GM23338 (cell line): ENCODE data around the gene ATP6V0A4. TPM values are rescaled to one million over a fixed set of nuclear protein-coding genes. Genes with fewer than 3 reads are reported as not detected.
A peak's percentile ranks its signal among the peaks of the same experiment; 100 is the strongest.

Source experiments
- ATAC-seq: fragments of 200-7000 bp; cut with Tn5 transposase; 3 replicates; pipeline ENCODE4 v1.9.1; 2020
- DNase-seq: peaks from one replicate; pipeline ENCODE4 v3.0.0-alpha.2; 2015; ENCODE audit warnings: low spot score
- H2AFZ ChIP-seq: fragments of 200-600 bp; sonication (generic); 2 replicates; pipeline ENCODE4 v1.8.0; 2016; ENCODE audit warnings: antibody characterized with exemption, mild to moderate bottlenecking, moderate library complexity
- H3F3A ChIP-seq: fragments of 200-600 bp; sonication (generic); replicated peaks from 2 replicates; pipeline ENCODE4 v1.8.0; 2017; ENCODE audit warnings: antibody characterized with exemption, mixed run types, low read depth
- H3K27ac ChIP-seq: fragments of 200-600 bp; sonication (generic); 2 replicates; pipeline ENCODE4 v1.6.1; 2016; ENCODE audit warnings: low read depth
- H3K27me3 ChIP-seq: fragments of 200-600 bp; sonication (generic); 2 replicates; pipeline ENCODE4 v1.8.0; 2016; ENCODE audit warnings: mild to moderate bottlenecking, mixed run types, moderate library complexity; ENCODE audit not compliant: insufficient read depth
- H3K36me3 ChIP-seq: fragments of 200-600 bp; sonication (generic); 2 replicates; pipeline ENCODE4 v1.8.0; 2016; ENCODE audit warnings: mild to moderate bottlenecking; ENCODE audit not compliant: insufficient read depth
- H3K4me1 ChIP-seq: fragments of 200-600 bp; sonication (generic); 2 replicates; pipeline ENCODE4 v1.8.0; 2016; ENCODE audit warnings: mild to moderate bottlenecking, moderate library complexity; ENCODE audit not compliant: insufficient read depth
- H3K4me2 ChIP-seq: fragments of 200-600 bp; sonication (generic); 2 replicates; pipeline ENCODE4 v1.7.1; 2017; ENCODE audit warnings: mixed run types
- H3K4me3 ChIP-seq: fragments of 200-600 bp; sonication (generic); 2 replicates; pipeline ENCODE4 v1.6.1; 2016; ENCODE audit warnings: mixed run types
- H3K79me2 ChIP-seq: fragments of 200-600 bp; sonication (generic); replicated peaks from 2 replicates; pipeline ENCODE4 v1.8.0; 2017; ENCODE audit warnings: mild to moderate bottlenecking; ENCODE audit not compliant: insufficient read depth
- H3K9me2 ChIP-seq: fragments of 200-600 bp; sonication (generic); 2 replicates; pipeline ENCODE4 v1.8.0; 2017; ENCODE audit not compliant: insufficient read depth
- H4K20me1 ChIP-seq: fragments of 200-600 bp; sonication (generic); replicated peaks from 2 replicates; pipeline ENCODE4 v1.8.0; 2017; ENCODE audit warnings: mild to moderate bottlenecking; ENCODE audit not compliant: insufficient read depth
- H3K27ac Mint-ChIP-seq: 2 replicates; pipeline ENCODE4 v1.8.0; 2020; ENCODE audit warnings: inconsistent platforms, mild to moderate bottlenecking, moderate library complexity, mixed read lengths
- H3K27me3 Mint-ChIP-seq: 3 replicates; pipeline ENCODE4 v1.8.0; 2022; ENCODE audit warnings: low read depth, mild to moderate bottlenecking, moderate library complexity, mixed read lengths, inconsistent platforms; ENCODE audit not compliant: insufficient read depth, poor library complexity
- H3K36me3 Mint-ChIP-seq: 3 replicates; pipeline ENCODE4 v1.8.0; 2021; ENCODE audit warnings: low read depth, mild to moderate bottlenecking, inconsistent platforms, moderate library complexity, mixed read lengths
- H3K4me1 Mint-ChIP-seq: 3 replicates; pipeline ENCODE4 v1.8.0; 2020; ENCODE audit warnings: mild to moderate bottlenecking, inconsistent platforms, mixed read lengths
- H3K4me3 Mint-ChIP-seq: 3 replicates; pipeline ENCODE4 v1.8.0; 2021; ENCODE audit warnings: moderate library complexity, mild to moderate bottlenecking, inconsistent platforms, mixed read lengths
- H3K9me3 Mint-ChIP-seq: 3 replicates; pipeline ENCODE4 v1.8.0; 2020; ENCODE audit warnings: moderate library complexity, mild to moderate bottlenecking, inconsistent platforms, mixed read lengths
- CREB1 ChIP-seq: fragments of 250-450 bp; sonication (Bioruptor Pico); IDR thresholded peaks from 2 replicates; pipeline ENCODE4 v1.5.0; 2020; ENCODE audit warnings: low read depth, mild to moderate bottlenecking, moderate library complexity
- CTCF ChIP-seq, 2 experiments: fragments of 200-600 bp in 1 of 2; sonication (generic) in 1 of 2; conservative IDR thresholded peaks; 2 replicates each; pipeline versions ENCODE4 v1.5.1 to v1.6.1; 2016 to 2017; ENCODE audit warnings: antibody characterized with exemption in 2 of 2, low read depth in 2 of 2, mild to moderate bottlenecking in 2 of 2, moderate library complexity in 1 of 2
- ETS1 ChIP-seq: IDR thresholded peaks from 2 replicates; pipeline ENCODE4 v1.6.1; 2016; ENCODE audit warnings: antibody characterized with exemption
- EZH2 ChIP-seq: fragments of 200-600 bp; sonication (generic); IDR thresholded peaks from one replicate; pipeline ENCODE4 v1.8.0; 2017; ENCODE audit warnings: antibody characterized with exemption, mild to moderate bottlenecking, low read depth; ENCODE audit not compliant: unreplicated experiment
- EZH2phosphoT487 ChIP-seq: fragments of 200-600 bp; sonication (generic); IDR thresholded peaks from one replicate; pipeline ENCODE4 v1.8.1; 2018; ENCODE audit warnings: antibody characterized with exemption; ENCODE audit not compliant: unreplicated experiment
- JUNB ChIP-seq: IDR thresholded peaks from one replicate; pipeline ENCODE4 v1.6.1; 2016; ENCODE audit warnings: antibody characterized with exemption; ENCODE audit not compliant: unreplicated experiment
- POLR2AphosphoS5 ChIP-seq: IDR thresholded peaks from 2 replicates; pipeline ENCODE4 v1.6.1; 2016; ENCODE audit warnings: antibody characterized with exemption, low read depth
- REST ChIP-seq: IDR thresholded peaks from one replicate; pipeline ENCODE4 v1.6.1; 2018; ENCODE audit warnings: antibody characterized with exemption; ENCODE audit not compliant: unreplicated experiment
- ZNF331 ChIP-seq: fragments of 250-450 bp; sonication (Bioruptor Pico); IDR thresholded peaks from 2 replicates; pipeline ENCODE4 v1.5.0; 2020; ENCODE audit warnings: low read depth, mild to moderate bottlenecking, moderate library complexity
- ZNF462 ChIP-seq: fragments of 250-450 bp; sonication (Bioruptor Pico); IDR thresholded peaks from 2 replicates; pipeline ENCODE4 v1.5.0; 2020; ENCODE audit warnings: mild to moderate bottlenecking, moderate library complexity
- polyA plus RNA-seq: library from polyadenylated mRNA; unstranded; fragments of >200 nt; fragmentation: Nextera tagmentation; extraction: Ambion mirVana; gene quantifications from 2 replicates; pipeline ENCODE4 v1.2.1, GENCODE V29; 2016
- total RNA-seq: library from RNA; depleted of rRNA; stranded (reverse); fragments of >200 nt; shearing (Covaris generic); gene quantifications from 2 replicates; pipeline ENCODE4 v1.2.3, GENCODE V29; 2014

Gene ATP6V0A4
- total and polyA plus RNA-seq, 2 experiments from 2014 or later, result 0.10 to 1.3 TPM

GRCh38 chr7:138665249-138665648 lies 132.7 kb downstream of the ATP6V0A4 start:
- Histone ChIP-seq H3F3A (no peaks in the 10 kb centered on the region; the same call in 1 of the 2 replicates), H3K36me3 (no peaks in the 10 kb centered on the region), H3K4me3 (peak overlapping the region; percentile 41; the same call in 1 of the 2 replicates), H2AFZ (peak overlapping the region; percentile 48; the same call in 1 of the 2 replicates), H3K79me2 (no peaks in the 10 kb centered on the region), H3K4me1 (peaks cover 66% of the 10 kb centered on the region), H3K4me2 (peak overlapping the region; percentile 70), H3K27me3 (no peaks in the 10 kb centered on the region), H3K27ac (no peak overlapping the region), H3K9me2 (no peaks in the 10 kb centered on the region), H4K20me1 (no peaks in the 10 kb centered on the region)
- peaks cover 21% of the 10 kb centered on the region for H3K36me3 Mint-ChIP-seq
- no peak overlapping the region for H3K27ac Mint-ChIP-seq
- peaks cover 20% of the 10 kb centered on the region for H3K9me3 Mint-ChIP-seq
- TF ChIP-seq JUNB, result no peak
- no peak for TF ChIP-seq EZH2phosphoT487
- no peak for TF ChIP-seq ZNF462 (CRISPR knock-in tag)
- TF ChIP-seq REST, result no peak
- no peak for TF ChIP-seq EZH2
- TF ChIP-seq POLR2AphosphoS5, result no peak
- no peak for TF ChIP-seq CREB1 (CRISPR knock-in tag)
- TF ChIP-seq CTCF (conservative IDR thresholded peaks at IDR 0.05; ENCODE audit: low read depth in 2 of 2), result no peak
- no peak for TF ChIP-seq ETS1
- TF ChIP-seq ZNF331 (CRISPR knock-in tag), result no peak
- DNase-seq (no peak), ATAC-seq (peak; percentile 5; the same call in 1 of the 3 replicates)
- H3K27me3 Mint-ChIP-seq, result peaks cover 11% of the 10 kb centered on the region
- H3K4me1 Mint-ChIP-seq, result peaks cover 64% of the 10 kb centered on the region
- H3K4me3 Mint-ChIP-seq, result peak overlapping the region; percentile 68
